ENCODE measurements around the gene RALGAPB. TPM values are rescaled to one million over a fixed set of nuclear protein-coding genes. Genes with fewer than 3 reads are reported as not detected.

RALGAPB gene
- polyA plus RNA-seq, 1 of the 3 experiments (the other 2 are of a cell fraction): 10.8 TPM

DNA sequence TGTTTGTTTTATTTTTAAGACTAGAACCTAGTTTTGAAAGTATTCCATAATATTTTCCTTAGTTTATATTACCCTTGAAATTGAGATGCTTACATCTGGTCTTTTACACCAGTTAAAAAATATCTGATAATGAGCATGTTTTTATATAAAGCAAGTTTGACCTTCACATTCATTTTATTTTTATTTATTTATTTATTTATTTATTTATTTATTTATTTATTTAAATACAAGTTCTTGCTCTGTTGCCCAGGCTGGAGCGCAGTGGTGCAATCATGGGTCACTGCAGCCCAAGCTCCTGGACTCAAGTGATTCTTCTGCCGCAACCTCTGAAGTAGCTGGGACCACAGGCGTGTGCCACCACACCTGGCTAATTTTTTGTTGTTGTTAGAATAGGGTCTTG, 55.5 kb downstream of the RALGAPB start:
- peaks cover 68 to 74% of the 10 kb centered on the region in 2 experiments for H3K36me3 ChIP-seq (replicated peaks in 1 of 2; ENCODE audit: control insufficient read depth in 1 of 2, insufficient read depth in 2 of 2, low read length in 1 of 2)
- DNase-seq: no peak

DNA sequence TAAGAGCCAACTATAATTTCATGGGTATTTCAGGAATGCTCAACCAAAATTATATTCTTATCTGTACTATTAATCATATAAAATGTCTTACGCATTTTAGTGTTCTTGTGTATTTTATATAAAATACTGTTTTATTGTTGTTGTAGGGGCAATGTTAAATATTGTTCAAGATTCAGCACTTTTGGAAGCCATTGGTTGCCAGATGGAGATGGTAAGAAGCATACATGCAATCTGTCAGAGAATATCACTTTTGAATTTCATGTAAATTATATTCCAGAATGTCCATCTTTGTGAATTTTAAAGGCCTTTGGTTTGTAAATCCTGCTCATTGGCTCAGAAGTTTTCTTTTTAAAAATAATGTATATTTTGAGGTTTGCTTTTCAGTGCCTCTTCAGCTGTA, 58.4 kb downstream of the RALGAPB start:
- Histone ChIP-seq H3F3A (replicated peaks; ENCODE audit: insufficient read depth) (peaks cover 4% of the 10 kb centered on the region), H3K9me3 (no peaks in the 10 kb centered on the region), H2AFZ (ENCODE audit: low read depth) (no peak overlapping the region), H3K27ac (ENCODE audit: low read depth in 2 of 2, low read length in 1 of 2) (no peak overlapping the region), H4K20me1 (ENCODE audit: insufficient read depth) (no peaks in the 10 kb centered on the region), H3K4me2 (no peak overlapping the region), H3K9me2 (no peaks in the 10 kb centered on the region), H3K36me3 (replicated peaks in 1 of 2; ENCODE audit: control insufficient read depth in 1 of 2, insufficient read depth in 2 of 2, low read length in 1 of 2) (peaks cover 62 to 65% of the 10 kb centered on the region in 2 experiments), H3K4me3 (ENCODE audit: low read depth in 2 of 2, low read length in 1 of 2) (no peak overlapping the region), H3K9ac (no peak overlapping the region), H3K4me1 (ENCODE audit: control insufficient read depth in 1 of 2, insufficient read depth in 2 of 2, low read depth in 1 of 2, low read length in 1 of 2) (no peaks in the 10 kb centered on the region), H3K79me2 (ENCODE audit: insufficient read depth) (no peaks in the 10 kb centered on the region), H3K27me3 (ENCODE audit: insufficient read depth) (no peaks in the 10 kb centered on the region)
- DNase-seq: no peak
- 92% methylated on average over 1 of the region's 1 CpG for WGBS (ENCODE audit: low lambda C conversion rate)
- ChIA-PET CTCF (interaction anchor here (1.9 kb wide), 1 partner anchor 20 kb away, joined by 4 read pairs; no protein-coding TSS in a partner anchor), POLR2A (no interaction called here)
- TF ChIP-seq RCOR1 (IDR thresholded peaks at IDR 0.05; ENCODE audit: low read length): no peak
- no peak for TF ChIP-seq CTCF (IDR thresholded peaks at IDR 0.05)
- no peak for TF ChIP-seq EZH2phosphoT487 (IDR thresholded peaks at IDR 0.05; ENCODE audit: borderline replicate concordance, low read depth)
- no peak for TF ChIP-seq PBX3 (IDR thresholded peaks at IDR 0.05)
- TF ChIP-seq YY1 (IDR thresholded peaks at IDR 0.05; ENCODE audit: low read depth): no peak
- TF ChIP-seq RFX5 (IDR thresholded peaks at IDR 0.05; ENCODE audit: low read length): no peak
- no peak for TF ChIP-seq JUND (IDR thresholded peaks at IDR 0.05)
- no peak for TF ChIP-seq NFIC (IDR thresholded peaks at IDR 0.05; ENCODE audit: borderline replicate concordance)
- no peak for TF ChIP-seq ELF1 (IDR thresholded peaks at IDR 0.05)
- TF ChIP-seq TEAD4 (IDR thresholded peaks at IDR 0.05; ENCODE audit: borderline replicate concordance, insufficient read depth): no peak
- TF ChIP-seq GATA2 (CRISPR knock-in tag; IDR thresholded peaks at IDR 0.05): no peak
- TF ChIP-seq SIN3A (IDR thresholded peaks at IDR 0.05; ENCODE audit: borderline replicate concordance, low read depth, low read length): no peak

More for the DNA sequence above, 55.5 kb downstream of the RALGAPB start:
- no peaks in the 10 kb centered on the region; a peak in 1 of 4 replicates for H3K4me1 ChIP-seq (ENCODE audit: control insufficient read depth in 1 of 2, insufficient read depth in 2 of 2, low read depth in 1 of 2, low read length in 1 of 2)
- H3K27ac ChIP-seq (ENCODE audit: low read depth in 2 of 2, low read length in 1 of 2): no peak overlapping the region
- peaks cover 9% of the 10 kb centered on the region for H3F3A ChIP-seq (replicated peaks; ENCODE audit: insufficient read depth)
- POLR2A ChIA-PET: no interaction called here
- no peaks in the 10 kb centered on the region for H3K9me3 ChIP-seq
- TF ChIP-seq ELF1 (IDR thresholded peaks at IDR 0.05): no peak
- TF ChIP-seq, protein P1, sequence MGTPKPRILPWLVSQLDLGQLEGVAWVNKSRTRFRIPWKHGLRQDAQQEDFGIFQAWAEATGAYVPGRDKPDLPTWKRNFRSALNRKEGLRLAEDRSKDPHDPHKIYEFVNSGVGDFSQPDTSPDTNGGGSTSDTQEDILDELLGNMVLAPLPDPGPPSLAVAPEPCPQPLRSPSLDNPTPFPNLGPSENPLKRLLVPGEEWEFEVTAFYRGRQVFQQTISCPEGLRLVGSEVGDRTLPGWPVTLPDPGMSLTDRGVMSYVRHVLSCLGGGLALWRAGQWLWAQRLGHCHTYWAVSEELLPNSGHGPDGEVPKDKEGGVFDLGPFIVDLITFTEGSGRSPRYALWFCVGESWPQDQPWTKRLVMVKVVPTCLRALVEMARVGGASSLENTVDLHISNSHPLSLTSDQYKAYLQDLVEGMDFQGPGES (IDR thresholded peaks at IDR 0.05; ENCODE audit: low read depth, low read length): no peak
- no peak for TF ChIP-seq GATA2 (CRISPR knock-in tag; IDR thresholded peaks at IDR 0.05)
- no peak for TF ChIP-seq CTCF (IDR thresholded peaks at IDR 0.05)
- TF ChIP-seq, protein P2, sequence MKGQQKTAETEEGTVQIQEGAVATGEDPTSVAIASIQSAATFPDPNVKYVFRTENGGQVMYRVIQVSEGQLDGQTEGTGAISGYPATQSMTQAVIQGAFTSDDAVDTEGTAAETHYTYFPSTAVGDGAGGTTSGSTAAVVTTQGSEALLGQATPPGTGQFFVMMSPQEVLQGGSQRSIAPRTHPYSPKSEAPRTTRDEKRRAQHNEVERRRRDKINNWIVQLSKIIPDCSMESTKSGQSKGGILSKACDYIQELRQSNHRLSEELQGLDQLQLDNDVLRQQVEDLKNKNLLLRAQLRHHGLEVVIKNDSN (IDR thresholded peaks at IDR 0.05; ENCODE audit: borderline replicate concordance, low read depth): no peak
- no peak for TF ChIP-seq FOXJ3 (CRISPR knock-in tag; IDR thresholded peaks at IDR 0.05)
- TF ChIP-seq CHD2 (IDR thresholded peaks at IDR 0.05; ENCODE audit: low read length, partially characterized antibody): no peak
- no peak for TF ChIP-seq NFIC (IDR thresholded peaks at IDR 0.05; ENCODE audit: borderline replicate concordance)
- TF ChIP-seq SMC3 (IDR thresholded peaks at IDR 0.05; ENCODE audit: low read depth, low read length): no peak
- no peak for TF ChIP-seq RAD21 (IDR thresholded peaks at IDR 0.05; ENCODE audit: low read length)
- TF ChIP-seq GABPA (IDR thresholded peaks at IDR 0.05; ENCODE audit: low read depth): no peak
- H3K79me2 ChIP-seq (ENCODE audit: insufficient read depth): no peaks in the 10 kb centered on the region
- no peak overlapping the region for H3K4me3 ChIP-seq (ENCODE audit: low read depth in 2 of 2, low read length in 1 of 2)
- no peaks in the 10 kb centered on the region for H3K27me3 ChIP-seq (ENCODE audit: insufficient read depth)
- CTCF ChIA-PET: interaction anchor here (1.0 to 1.1 kb wide), 2 partner anchors 24 to 93 kb away, joined by 3 read pairs; partner anchors contain the start of gene SNHG17
- 100% methylated on average over 3 of the region's 3 CpGs for WGBS (ENCODE audit: low lambda C conversion rate)
- H3K9me2 ChIP-seq: no peaks in the 10 kb centered on the region
- no peak overlapping the region for H2AFZ ChIP-seq (ENCODE audit: low read depth)
- no peak overlapping the region for H3K9ac ChIP-seq
- H3K4me2 ChIP-seq: no peak overlapping the region
- no peaks in the 10 kb centered on the region for H4K20me1 ChIP-seq (ENCODE audit: insufficient read depth)

All from SK-N-SH (cell line).